Measurements from ENCODE around the gene FADS6.

DNA sequence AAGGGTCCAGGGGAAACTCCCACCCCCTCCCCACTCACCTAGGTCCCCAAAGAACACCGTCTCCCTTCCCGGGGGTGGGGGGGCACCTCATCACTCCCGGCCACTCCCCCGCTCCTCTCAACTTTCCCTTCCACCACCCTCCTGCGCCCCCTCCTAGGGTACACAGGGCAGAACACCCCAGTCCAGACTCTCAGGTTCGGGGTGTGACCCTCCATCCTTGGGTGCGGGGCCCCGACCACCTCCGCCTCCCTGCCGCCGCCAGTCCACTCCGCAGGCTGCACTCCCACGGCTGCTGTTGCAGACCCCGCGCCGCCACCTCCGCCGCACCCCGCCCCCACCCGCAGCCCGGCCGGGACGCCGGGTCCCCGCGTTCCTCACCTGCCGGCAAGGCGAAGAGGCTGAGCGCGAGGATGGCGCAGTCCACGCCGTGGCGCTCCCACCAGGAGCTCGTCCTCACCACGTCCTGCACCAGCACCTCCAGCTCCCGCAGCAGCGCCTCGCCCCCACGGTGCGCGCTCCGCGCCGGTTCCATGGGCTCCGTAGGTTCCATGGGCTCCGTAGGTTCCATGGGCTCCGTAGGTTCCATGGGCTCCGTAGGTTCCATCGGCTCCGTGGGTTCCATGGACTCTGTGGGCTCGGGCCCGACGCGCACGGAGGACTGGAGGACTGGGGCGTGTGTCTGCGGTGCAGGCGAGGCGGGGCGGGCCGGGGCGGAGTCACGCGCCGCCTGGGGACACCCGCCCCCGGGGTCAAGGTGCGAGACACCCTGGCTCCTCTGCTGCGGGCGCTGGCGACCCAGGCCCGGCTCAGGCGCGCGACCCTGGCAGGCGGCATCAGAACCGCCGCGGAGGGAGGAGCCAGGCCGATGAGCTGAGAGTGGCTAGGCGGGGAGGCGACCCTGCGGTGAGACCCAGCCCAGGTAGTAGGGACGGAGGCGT is at the start of gene FADS6:
- TF ChIP-seq, protein P1, sequence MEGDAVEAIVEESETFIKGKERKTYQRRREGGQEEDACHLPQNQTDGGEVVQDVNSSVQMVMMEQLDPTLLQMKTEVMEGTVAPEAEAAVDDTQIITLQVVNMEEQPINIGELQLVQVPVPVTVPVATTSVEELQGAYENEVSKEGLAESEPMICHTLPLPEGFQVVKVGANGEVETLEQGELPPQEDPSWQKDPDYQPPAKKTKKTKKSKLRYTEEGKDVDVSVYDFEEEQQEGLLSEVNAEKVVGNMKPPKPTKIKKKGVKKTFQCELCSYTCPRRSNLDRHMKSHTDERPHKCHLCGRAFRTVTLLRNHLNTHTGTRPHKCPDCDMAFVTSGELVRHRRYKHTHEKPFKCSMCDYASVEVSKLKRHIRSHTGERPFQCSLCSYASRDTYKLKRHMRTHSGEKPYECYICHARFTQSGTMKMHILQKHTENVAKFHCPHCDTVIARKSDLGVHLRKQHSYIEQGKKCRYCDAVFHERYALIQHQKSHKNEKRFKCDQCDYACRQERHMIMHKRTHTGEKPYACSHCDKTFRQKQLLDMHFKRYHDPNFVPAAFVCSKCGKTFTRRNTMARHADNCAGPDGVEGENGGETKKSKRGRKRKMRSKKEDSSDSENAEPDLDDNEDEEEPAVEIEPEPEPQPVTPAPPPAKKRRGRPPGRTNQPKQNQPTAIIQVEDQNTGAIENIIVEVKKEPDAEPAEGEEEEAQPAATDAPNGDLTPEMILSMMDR (IDR thresholded peaks at IDR 0.05 in 2 of 3, conservative IDR thresholded peaks at IDR 0.05 in 1 of 3; ENCODE audit: control insufficient read depth in 2 of 3, extremely low read depth in 1 of 3, insufficient read depth in 1 of 3, low read depth in 3 of 3, low read length in 3 of 3) = no peak
- no peak for TF ChIP-seq POLR2AphosphoS5 (IDR thresholded peaks at IDR 0.05; ENCODE audit: low read length)
- TF ChIP-seq MXI1 (IDR thresholded peaks at IDR 0.05; ENCODE audit: low read depth, low read length) = no peak
- no peak for TF ChIP-seq JUNB (IDR thresholded peaks at IDR 0.05)
- TF ChIP-seq RAD21 (IDR thresholded peaks at IDR 0.05; ENCODE audit: insufficient read depth, low read depth, low read length) = no peak
- TF ChIP-seq RB1 (IDR thresholded peaks at IDR 0.05; ENCODE audit: borderline replicate concordance) = no peak
- TF ChIP-seq, protein P2, sequence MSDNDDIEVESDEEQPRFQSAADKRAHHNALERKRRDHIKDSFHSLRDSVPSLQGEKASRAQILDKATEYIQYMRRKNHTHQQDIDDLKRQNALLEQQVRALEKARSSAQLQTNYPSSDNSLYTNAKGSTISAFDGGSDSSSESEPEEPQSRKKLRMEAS (IDR thresholded peaks at IDR 0.05; ENCODE audit: low read depth, low read length) = no peak
- TF ChIP-seq CBFB (IDR thresholded peaks at IDR 0.05; ENCODE audit: low read depth) = no peak
- no peak for TF ChIP-seq EP300 (IDR thresholded peaks at IDR 0.05; ENCODE audit: borderline replicate concordance in 1 of 2, control insufficient read depth in 1 of 2, low read depth in 2 of 2, low read length in 2 of 2)
- TF ChIP-seq, protein P3, sequence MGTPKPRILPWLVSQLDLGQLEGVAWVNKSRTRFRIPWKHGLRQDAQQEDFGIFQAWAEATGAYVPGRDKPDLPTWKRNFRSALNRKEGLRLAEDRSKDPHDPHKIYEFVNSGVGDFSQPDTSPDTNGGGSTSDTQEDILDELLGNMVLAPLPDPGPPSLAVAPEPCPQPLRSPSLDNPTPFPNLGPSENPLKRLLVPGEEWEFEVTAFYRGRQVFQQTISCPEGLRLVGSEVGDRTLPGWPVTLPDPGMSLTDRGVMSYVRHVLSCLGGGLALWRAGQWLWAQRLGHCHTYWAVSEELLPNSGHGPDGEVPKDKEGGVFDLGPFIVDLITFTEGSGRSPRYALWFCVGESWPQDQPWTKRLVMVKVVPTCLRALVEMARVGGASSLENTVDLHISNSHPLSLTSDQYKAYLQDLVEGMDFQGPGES (IDR thresholded peaks at IDR 0.05) = no peak
- no peak for TF ChIP-seq HCFC1 (IDR thresholded peaks at IDR 0.05; ENCODE audit: low read length)
- TF ChIP-seq CREM (IDR thresholded peaks at IDR 0.05; ENCODE audit: low read depth) = no peak
- TF ChIP-seq, protein P4, sequence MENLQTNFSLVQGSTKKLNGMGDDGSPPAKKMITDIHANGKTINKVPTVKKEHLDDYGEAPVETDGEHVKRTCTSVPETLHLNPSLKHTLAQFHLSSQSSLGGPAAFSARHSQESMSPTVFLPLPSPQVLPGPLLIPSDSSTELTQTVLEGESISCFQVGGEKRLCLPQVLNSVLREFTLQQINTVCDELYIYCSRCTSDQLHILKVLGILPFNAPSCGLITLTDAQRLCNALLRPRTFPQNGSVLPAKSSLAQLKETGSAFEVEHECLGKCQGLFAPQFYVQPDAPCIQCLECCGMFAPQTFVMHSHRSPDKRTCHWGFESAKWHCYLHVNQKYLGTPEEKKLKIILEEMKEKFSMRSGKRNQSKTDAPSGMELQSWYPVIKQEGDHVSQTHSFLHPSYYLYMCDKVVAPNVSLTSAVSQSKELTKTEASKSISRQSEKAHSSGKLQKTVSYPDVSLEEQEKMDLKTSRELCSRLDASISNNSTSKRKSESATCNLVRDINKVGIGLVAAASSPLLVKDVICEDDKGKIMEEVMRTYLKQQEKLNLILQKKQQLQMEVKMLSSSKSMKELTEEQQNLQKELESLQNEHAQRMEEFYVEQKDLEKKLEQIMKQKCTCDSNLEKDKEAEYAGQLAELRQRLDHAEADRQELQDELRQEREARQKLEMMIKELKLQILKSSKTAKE (IDR thresholded peaks at IDR 0.05; ENCODE audit: low read depth, poor library complexity, severe bottlenecking) = no peak

All from GM12878 (cell line).